Measurements from ENCODE around the gene B4GALT3. TPM values are rescaled to one million over a fixed set of nuclear protein-coding genes. Genes with fewer than 3 reads are reported as not detected.

B4GALT3 gene
- total and polyA plus RNA-seq, 9 of the 15 experiments (the other 6 are each of a cell fraction or from before 2014, with no cell fraction given), result 31.2 to 103 (median 46.1) TPM

DNA sequence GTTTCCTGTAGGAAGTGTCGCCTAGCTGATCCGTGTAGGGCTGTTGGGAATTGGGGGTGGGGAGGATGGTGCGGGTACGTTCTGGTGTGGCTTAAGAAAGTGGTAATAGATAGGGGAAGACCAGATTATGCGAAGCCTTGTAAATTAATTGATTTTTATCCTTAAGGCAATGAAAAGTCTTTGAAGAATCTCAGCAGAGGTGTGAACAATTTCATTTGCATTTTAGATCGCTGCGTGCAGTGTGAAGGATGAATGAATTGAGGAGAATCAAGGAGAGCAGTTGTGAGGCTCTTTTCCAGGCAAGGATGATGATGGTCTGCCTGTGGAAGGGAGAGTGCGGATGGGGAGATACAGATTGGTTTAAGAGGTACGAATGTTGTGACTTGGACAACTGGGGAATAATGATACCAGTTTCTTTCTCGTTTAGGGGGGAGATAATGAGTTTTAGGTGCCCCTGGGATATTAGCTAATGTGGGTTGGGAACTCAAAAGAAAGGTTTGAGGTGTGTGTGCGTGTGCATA, 44.0 kb downstream of the B4GALT3 start (continued):
- TF ChIP-seq SIX5 (IDR thresholded peaks at IDR 0.05; ENCODE audit: borderline replicate concordance in 1 of 2, insufficient read depth in 1 of 2, low read depth in 1 of 2, low read length in 2 of 2) (no peak), SP2 (IDR thresholded peaks at IDR 0.05; ENCODE audit: extremely low read depth, low read depth, low read length, poor library complexity, severe bottlenecking) (no peak)
- TF ChIP-seq, protein P1, sequence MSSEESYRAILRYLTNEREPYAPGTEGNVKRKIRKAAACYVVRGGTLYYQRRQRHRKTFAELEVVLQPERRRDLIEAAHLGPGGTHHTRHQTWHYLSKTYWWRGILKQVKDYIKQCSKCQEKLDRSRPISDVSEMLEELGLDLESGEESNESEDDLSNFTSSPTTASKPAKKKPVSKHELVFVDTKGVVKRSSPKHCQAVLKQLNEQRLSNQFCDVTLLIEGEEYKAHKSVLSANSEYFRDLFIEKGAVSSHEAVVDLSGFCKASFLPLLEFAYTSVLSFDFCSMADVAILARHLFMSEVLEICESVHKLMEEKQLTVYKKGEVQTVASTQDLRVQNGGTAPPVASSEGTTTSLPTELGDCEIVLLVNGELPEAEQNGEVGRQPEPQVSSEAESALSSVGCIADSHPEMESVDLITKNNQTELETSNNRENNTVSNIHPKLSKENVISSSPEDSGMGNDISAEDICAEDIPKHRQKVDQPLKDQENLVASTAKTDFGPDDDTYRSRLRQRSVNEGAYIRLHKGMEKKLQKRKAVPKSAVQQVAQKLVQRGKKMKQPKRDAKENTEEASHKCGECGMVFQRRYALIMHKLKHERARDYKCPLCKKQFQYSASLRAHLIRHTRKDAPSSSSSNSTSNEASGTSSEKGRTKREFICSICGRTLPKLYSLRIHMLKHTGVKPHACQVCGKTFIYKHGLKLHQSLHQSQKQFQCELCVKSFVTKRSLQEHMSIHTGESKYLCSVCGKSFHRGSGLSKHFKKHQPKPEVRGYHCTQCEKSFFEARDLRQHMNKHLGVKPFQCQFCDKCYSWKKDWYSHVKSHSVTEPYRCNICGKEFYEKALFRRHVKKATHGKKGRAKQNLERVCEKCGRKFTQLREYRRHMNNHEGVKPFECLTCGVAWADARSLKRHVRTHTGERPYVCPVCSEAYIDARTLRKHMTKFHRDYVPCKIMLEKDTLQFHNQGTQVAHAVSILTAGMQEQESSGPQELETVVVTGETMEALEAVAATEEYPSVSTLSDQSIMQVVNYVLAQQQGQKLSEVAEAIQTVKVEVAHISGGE (CRISPR knock-in tag; IDR thresholded peaks at IDR 0.05), result peak in 1 of 3 experiments; percentile 50; a peak in 2 of 6 replicates

Data from K562 (cell line).